Suprapubic skin (tissue), 4 donors: ENCODE results near the gene FAM217A. TPM values are rescaled to one million over a fixed set of nuclear protein-coding genes. Genes with fewer than 3 reads are reported as not detected.

Experiments
- DNase-seq, 2 donors: peaks; one replicate each; pipeline ENCODE4 v3.0.0-alpha.2; 2019; ENCODE audit warnings: low spot score in 2 of 2
- H3K27ac ChIP-seq: fragments of 200-600 bp; sonication (generic); one replicate; pipeline ENCODE4 v1.5.1; 2019
- H3K27me3 ChIP-seq: fragments of 200-600 bp; sonication (generic); one replicate; pipeline ENCODE4 v1.5.1; 2019
- H3K36me3 ChIP-seq: fragments of 200-600 bp; sonication (generic); one replicate; pipeline ENCODE4 v1.5.1; 2019
- H3K4me1 ChIP-seq: fragments of 200-600 bp; sonication (generic); one replicate; pipeline ENCODE4 v1.5.1; 2019
- H3K4me3 ChIP-seq: fragments of 200-600 bp; sonication (generic); one replicate; pipeline ENCODE4 v1.5.1; 2019; ENCODE audit warnings: mild to moderate bottlenecking
- H3K9me3 ChIP-seq: fragments of 200-600 bp; sonication (generic); one replicate; pipeline ENCODE4 v1.5.1; 2019
- EP300 ChIP-seq: sonication (generic); formaldehyde crosslinking; IDR thresholded peaks from one replicate; pipeline ENCODE4 v1.6.1; 2017; ENCODE audit warnings: antibody characterized with exemption
- POLR2A ChIP-seq, 2 donors: fragments of 450-650 bp; IDR thresholded peaks; one replicate each; pipeline ENCODE4 v1.6.1; 2017; ENCODE audit warnings: antibody characterized with exemption in 2 of 2, mild to moderate bottlenecking in 2 of 2, moderate library complexity in 2 of 2
- POLR2AphosphoS5 ChIP-seq, 3 donors: sonication (generic); formaldehyde crosslinking; IDR thresholded peaks; one replicate each; pipeline ENCODE4 v1.6.1; 2017; ENCODE audit warnings: antibody characterized with exemption in 3 of 3
- WGBS: methylation state at CpG from one replicate; pipeline ENCODE4 v1.1.5; 2018; 5-methylcytosine and 5-hydroxymethylcytosine counted together
- total RNA-seq, 4 donors: library from RNA; depleted of rRNA; stranded (reverse); fragments of >200 nt; gene quantifications; one replicate each; pipeline ENCODE4 v1.1.0, GENCODE V29; 2016
- TF ChIP-seq, protein P1 (sequence below), 2 donors: fragments of 200-600 bp in 1 of 2; fragments of 450-650 bp in 1 of 2; sonication (generic) in 1 of 2; IDR thresholded peaks; one replicate each; pipeline ENCODE4 v1.5.1; 2016 to 2019; ENCODE audit warnings: antibody characterized with exemption in 2 of 2, mild to moderate bottlenecking in 1 of 2, moderate library complexity in 1 of 2

The FAM217A gene
- total RNA-seq, 4 donors from 2014 or later: not detected

DNA sequence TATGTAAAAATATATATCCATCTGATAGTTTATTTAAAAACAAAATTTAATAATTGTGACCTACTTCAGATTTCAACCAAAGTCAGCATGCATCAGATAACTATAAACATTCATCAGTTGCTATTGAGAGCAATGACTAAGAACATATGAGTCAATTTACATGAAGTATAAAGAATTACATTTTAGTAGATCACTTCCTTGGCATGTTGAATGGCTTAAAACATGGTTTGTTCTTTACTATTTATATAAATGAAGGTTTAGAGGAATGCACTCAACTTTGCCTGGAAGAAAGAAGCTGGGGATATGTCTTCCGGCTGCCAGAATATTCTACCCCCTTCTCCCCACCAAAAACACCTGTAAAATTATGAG is 6.4 kb upstream of the FAM217A start:
- WGBS: 91% methylated on average over 1 of the region's 1 CpG
- H3K9me3 ChIP-seq: no peaks in the 10 kb centered on the region
- no peak overlapping the region for H3K27ac ChIP-seq
- TF ChIP-seq POLR2A (IDR thresholded peaks at IDR 0.05) (no peak), POLR2AphosphoS5 (IDR thresholded peaks at IDR 0.05) (no peak), EP300 (no peak)
- TF ChIP-seq, protein P1, sequence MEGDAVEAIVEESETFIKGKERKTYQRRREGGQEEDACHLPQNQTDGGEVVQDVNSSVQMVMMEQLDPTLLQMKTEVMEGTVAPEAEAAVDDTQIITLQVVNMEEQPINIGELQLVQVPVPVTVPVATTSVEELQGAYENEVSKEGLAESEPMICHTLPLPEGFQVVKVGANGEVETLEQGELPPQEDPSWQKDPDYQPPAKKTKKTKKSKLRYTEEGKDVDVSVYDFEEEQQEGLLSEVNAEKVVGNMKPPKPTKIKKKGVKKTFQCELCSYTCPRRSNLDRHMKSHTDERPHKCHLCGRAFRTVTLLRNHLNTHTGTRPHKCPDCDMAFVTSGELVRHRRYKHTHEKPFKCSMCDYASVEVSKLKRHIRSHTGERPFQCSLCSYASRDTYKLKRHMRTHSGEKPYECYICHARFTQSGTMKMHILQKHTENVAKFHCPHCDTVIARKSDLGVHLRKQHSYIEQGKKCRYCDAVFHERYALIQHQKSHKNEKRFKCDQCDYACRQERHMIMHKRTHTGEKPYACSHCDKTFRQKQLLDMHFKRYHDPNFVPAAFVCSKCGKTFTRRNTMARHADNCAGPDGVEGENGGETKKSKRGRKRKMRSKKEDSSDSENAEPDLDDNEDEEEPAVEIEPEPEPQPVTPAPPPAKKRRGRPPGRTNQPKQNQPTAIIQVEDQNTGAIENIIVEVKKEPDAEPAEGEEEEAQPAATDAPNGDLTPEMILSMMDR (IDR thresholded peaks at IDR 0.05): no peak
- no peaks in the 10 kb centered on the region for H3K4me1 ChIP-seq
- H3K27me3 ChIP-seq: no peaks in the 10 kb centered on the region
- H3K36me3 ChIP-seq: no peaks in the 10 kb centered on the region
- DNase-seq: no peak
- H3K4me3 ChIP-seq: no peak overlapping the region

DNA sequence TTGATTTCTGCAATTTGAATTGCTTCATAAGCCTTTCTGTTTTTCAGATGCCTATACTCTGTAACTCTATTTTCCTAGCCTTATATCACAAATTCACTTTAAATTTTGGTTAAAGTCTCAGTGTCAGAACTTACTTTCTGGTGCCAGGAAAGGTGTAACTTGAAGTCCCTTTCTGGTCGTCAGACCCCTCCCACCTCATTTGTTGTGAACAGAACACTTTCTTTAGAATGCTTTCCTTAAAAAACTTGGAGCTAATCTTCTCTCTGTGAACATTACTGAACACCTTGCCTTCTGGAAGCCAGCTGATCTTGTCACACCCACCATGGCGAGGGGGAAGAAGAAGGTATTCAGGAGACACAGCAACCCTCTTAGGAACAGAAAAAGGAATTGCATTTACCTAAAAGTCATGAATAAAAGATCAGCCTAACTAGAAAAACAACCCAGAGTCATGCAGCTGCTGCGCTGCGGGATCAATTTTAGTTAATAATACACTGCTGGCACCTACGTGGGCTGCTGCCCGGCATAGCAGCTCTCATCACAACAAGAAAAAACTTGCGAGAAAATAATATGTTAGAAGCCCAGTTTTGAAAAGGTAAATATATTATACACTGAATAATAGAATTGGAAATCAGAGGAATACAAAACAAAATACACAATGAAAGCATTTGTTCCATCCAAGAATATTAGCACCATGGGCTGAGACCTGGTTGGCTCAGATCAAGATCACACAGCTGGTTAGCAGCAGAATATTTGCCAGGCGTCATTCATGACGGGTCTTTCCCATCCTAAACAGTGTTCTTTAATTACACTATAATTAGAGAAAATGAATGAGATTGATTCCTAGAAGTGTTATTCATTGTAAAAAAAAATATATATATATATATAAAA is 5.8 kb upstream of the FAM217A start:
- H3K4me1 ChIP-seq: no peaks in the 10 kb centered on the region
- DNase-seq: no peak
- H3K27ac ChIP-seq: no peak overlapping the region
- H3K36me3 ChIP-seq: no peaks in the 10 kb centered on the region
- no peaks in the 10 kb centered on the region for H3K27me3 ChIP-seq
- WGBS: 56% methylated on average over 9 of the region's 9 CpGs
- no peak overlapping the region for H3K4me3 ChIP-seq
- TF ChIP-seq POLR2A (IDR thresholded peaks at IDR 0.05) (no peak), POLR2AphosphoS5 (IDR thresholded peaks at IDR 0.05) (no peak), EP300 (no peak)
- TF ChIP-seq, protein P1 (IDR thresholded peaks at IDR 0.05): no peak
- no peaks in the 10 kb centered on the region for H3K9me3 ChIP-seq

DNA sequence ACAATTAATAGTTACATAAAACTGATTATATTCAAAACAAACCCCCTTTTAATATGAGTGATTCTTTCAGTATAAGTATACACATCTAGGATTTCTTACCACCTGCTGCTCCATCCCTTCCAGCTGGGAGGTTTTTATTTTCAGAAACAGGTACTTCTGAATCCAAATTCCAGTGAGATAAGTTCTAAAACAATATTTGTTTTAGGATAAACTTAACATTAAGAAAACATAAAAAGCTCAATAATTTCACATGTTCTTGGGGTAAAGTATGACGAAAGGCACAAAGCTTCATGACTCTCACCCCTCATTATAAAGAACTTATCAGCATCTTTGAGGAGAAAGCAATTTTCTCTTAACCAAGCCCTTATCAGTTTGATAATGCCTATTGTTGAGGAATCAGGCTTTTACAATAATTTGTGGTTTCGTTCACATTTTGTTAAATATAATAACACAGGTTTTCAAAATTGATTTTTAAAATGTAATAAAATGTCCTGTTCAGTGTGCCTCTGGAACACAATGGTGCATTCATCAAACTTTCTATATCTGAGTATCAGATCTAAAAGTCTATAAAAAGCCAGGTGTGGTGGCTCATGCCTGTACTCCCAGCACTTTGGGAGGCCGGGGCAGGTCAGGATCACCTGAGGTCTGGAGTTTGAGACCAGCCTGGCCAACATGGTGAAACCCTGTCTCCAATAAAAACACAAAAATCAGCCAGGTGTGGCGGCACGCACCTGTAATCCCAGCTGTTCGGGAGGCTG is 4.3 kb downstream of the FAM217A start:
- no peak overlapping the region for H3K4me3 ChIP-seq
- H3K36me3 ChIP-seq: no peaks in the 10 kb centered on the region
- no peak for DNase-seq
- no peak overlapping the region for H3K27ac ChIP-seq
- TF ChIP-seq, protein P1 (IDR thresholded peaks at IDR 0.05): no peak
- TF ChIP-seq POLR2AphosphoS5 (IDR thresholded peaks at IDR 0.05): no peak
- TF ChIP-seq POLR2A (IDR thresholded peaks at IDR 0.05): no peak
- TF ChIP-seq EP300: no peak
- H3K4me1 ChIP-seq: no peaks in the 10 kb centered on the region
- no peaks in the 10 kb centered on the region for H3K9me3 ChIP-seq
- H3K27me3 ChIP-seq: peaks cover 17% of the 10 kb centered on the region
- 77% methylated on average over 6 of the region's 6 CpGs for WGBS

DNA sequence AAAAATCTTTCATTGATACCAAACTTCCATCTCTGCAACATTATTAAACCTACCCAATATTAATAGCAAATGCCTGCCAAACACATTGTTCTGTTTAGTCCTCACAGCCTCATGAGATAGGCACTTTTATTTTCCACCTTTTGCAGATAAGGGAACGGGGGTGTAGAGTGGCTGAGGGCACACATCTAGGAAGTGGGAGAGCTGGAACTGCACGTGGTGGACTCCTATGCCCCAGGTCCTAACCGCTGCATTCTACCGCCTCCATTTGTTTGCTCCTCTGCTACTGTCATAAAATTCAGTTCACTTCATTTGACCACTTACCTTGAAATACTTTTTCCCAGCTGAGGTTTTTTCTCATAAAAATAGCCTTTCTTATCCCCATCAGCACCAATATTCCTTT is 7.6 kb downstream of the FAM217A start:
- no peaks in the 10 kb centered on the region for H3K4me1 ChIP-seq
- WGBS: 57% methylated on average over 4 of the region's 4 CpGs
- H3K27ac ChIP-seq: no peak overlapping the region
- H3K36me3 ChIP-seq: no peaks in the 10 kb centered on the region
- no peak for DNase-seq
- TF ChIP-seq EP300 (no peak), POLR2AphosphoS5 (IDR thresholded peaks at IDR 0.05) (no peak), POLR2A (IDR thresholded peaks at IDR 0.05) (no peak)
- TF ChIP-seq, protein P1 (IDR thresholded peaks at IDR 0.05): no peak
- no peaks in the 10 kb centered on the region for H3K27me3 ChIP-seq
- no peaks in the 10 kb centered on the region for H3K9me3 ChIP-seq
- no peak overlapping the region for H3K4me3 ChIP-seq

DNA sequence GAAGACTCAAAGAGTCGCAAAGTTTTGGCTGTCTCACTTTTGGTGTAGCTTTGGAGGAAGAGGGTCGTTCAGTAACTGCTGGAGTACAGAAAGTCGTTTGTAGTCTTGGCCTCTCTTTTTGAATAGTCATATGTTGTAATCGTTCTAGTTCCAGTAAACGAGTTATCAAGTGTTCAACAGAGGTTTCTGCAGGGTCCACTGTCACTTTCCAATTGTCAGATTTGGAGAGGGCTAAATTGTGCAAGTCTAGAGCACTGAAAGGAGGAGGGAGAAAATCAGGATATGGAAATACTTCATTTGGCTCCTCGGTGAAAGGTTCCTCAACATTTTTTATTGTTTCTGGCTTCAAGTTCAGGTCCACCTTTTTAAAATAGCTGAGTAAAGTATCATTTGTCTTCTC is 9.7 kb downstream of the FAM217A start:
- Histone ChIP-seq H3K9me3 (no peaks in the 10 kb centered on the region), H3K27ac (no peak overlapping the region), H3K4me1 (no peaks in the 10 kb centered on the region), H3K36me3 (peaks cover 10% of the 10 kb centered on the region), H3K4me3 (no peak overlapping the region), H3K27me3 (no peaks in the 10 kb centered on the region)
- no peak for DNase-seq
- TF ChIP-seq EP300 (no peak), POLR2A (IDR thresholded peaks at IDR 0.05) (no peak), POLR2AphosphoS5 (IDR thresholded peaks at IDR 0.05) (no peak)
- TF ChIP-seq, protein P1 (IDR thresholded peaks at IDR 0.05): no peak
- WGBS: 79% methylated on average over 6 of the region's 6 CpGs
